VCaP (cell line): ENCODE results near the gene SLC8A1.

Experiments used
- H3K27ac ChIP-seq: fragments of 450-650 bp; 2 replicates; pipeline ENCODE4 v1.5.1; 2017
- TF ChIP-seq, protein P1 (sequence below): fragments of 450-650 bp; conservative IDR thresholded peaks from 2 replicates; pipeline ENCODE4 v1.5.1; 2017; ENCODE audit warnings: mild to moderate bottlenecking, moderate library complexity

The SLC8A1 gene

DNA sequence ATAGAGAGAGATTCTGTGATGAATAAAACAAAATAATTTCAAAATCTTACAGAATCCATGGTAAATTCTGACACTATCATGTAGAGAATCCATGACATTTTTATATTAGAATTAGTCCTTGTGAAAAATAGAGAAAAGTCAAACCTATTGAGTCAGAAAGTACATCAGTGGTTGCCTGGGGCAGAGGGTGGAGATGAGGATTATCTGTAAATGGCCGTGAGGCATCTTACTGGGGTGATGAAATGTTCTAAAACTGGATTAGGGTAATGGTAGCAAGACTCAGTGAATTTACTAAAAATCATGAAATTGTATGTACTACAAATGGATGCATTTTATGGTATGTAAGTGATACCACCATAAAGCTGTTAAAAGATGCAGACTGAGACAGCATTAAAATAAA is 323.1 kb downstream of the SLC8A1 start:
- TF ChIP-seq, protein P1, sequence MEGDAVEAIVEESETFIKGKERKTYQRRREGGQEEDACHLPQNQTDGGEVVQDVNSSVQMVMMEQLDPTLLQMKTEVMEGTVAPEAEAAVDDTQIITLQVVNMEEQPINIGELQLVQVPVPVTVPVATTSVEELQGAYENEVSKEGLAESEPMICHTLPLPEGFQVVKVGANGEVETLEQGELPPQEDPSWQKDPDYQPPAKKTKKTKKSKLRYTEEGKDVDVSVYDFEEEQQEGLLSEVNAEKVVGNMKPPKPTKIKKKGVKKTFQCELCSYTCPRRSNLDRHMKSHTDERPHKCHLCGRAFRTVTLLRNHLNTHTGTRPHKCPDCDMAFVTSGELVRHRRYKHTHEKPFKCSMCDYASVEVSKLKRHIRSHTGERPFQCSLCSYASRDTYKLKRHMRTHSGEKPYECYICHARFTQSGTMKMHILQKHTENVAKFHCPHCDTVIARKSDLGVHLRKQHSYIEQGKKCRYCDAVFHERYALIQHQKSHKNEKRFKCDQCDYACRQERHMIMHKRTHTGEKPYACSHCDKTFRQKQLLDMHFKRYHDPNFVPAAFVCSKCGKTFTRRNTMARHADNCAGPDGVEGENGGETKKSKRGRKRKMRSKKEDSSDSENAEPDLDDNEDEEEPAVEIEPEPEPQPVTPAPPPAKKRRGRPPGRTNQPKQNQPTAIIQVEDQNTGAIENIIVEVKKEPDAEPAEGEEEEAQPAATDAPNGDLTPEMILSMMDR = no peak
- H3K27ac ChIP-seq = no peak overlapping the region

DNA sequence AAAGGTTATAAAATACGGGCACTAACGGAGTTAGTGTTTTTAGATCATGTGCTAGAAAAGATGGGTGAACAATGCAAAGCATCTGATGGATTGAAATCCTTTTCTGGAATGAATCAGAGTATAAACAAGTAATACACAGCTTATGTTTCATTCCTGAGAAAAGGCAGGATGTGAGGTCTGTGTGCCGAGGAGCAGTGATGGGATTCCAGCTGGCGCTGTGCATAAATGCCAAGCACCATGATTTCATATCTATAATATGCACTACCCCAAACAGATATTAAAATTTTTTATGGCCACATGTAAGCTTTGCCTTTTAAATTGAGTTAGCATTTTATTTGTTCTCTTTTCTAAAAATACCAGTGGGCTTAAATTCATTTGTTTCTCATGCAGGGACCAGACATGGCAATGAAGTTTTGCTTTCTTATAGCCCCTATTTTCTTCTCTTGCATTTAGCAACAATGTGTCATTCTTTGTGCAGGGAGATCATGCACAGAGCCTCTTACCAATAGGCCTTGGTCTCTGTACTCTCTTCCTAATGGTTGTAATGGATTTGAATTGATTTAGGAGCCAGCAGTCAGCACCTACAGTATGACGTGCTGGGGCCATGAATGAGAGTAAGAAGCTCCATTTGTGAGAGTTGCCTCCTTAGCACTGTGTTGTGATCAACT is 323.9 kb downstream of the SLC8A1 start:
- H3K27ac ChIP-seq = no peak overlapping the region
- TF ChIP-seq, protein P1 = no peak

DNA sequence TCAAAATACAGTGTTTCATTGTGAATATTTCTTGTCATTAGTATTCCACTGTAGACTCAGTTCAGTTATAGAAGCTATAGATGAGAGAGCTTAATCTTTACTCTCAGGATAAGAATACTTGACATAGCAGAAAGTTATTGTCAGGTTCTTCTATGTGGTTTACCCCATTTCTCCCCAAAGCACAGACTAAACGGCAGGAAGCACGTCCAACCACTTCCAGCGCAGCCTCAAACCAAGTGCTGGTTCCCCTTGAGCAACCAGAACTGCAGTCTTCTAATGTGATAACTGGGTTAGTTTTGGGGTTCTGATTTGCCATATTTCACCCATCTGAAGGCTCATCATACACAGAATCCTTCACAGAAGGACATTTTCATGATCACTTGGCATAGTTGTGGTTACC is 324.7 kb downstream of the SLC8A1 start:
- TF ChIP-seq, protein P1 = no peak
- H3K27ac ChIP-seq = no peak overlapping the region

DNA sequence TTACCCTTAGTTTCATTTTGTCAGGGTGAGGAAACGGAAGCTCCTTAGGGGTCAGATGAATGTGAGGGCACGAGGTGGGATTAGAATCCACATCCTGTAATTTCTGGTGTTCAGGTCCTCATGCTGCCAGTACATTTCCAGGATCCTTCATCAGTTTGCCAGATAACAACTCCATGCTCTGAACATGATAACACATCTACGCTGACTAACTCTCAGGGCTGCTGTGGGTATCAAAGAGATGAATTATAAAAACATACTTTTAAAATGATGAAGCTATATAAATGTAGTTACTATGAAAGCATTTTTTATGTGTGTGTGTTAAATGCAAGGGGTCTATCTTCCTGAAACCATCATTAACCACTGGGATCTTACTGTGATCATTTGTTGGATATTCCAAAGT is 325.9 kb downstream of the SLC8A1 start:
- H3K27ac ChIP-seq = no peak overlapping the region
- TF ChIP-seq, protein P1 = no peak

GRCh38 chr2:40123746-40124145 is 328.1 kb downstream of the SLC8A1 start:
- no peak overlapping the region for H3K27ac ChIP-seq
- TF ChIP-seq, protein P1 = no peak

- no peak overlapping the region for H3K27ac ChIP-seq
- TF ChIP-seq, protein P1 = no peak
Observed at GRCh38 chr2:40123326-40123725, 328.6 kb downstream of the SLC8A1 start.

GRCh38 chr2:40120957-40121356 is 330.9 kb downstream of the SLC8A1 start:
- peak overlapping the region; percentile 41 for H3K27ac ChIP-seq
- TF ChIP-seq, protein P1 = no peak
